D721Med (cell line): ENCODE data around the gene IFT43.
"Not testable (repeated sequence)": the region's sequence is repeated elsewhere in the genome, so short reads cannot be mapped to it uniquely, and the experiment has no call there.

Source experiments
- DNase-seq: peaks from one replicate; pipeline ENCODE4 v3.0.0; 2011; ENCODE audit warnings: low spot score; ENCODE audit not compliant: insufficient read length
- FAIRE-seq: peaks from 2 replicates; lab custom pipeline; 2011; peaks lifted over from hg19 to GRCh38; lab: Jason Lieb, UNC
- TF ChIP-seq, protein P1 (sequence below): IDR thresholded peaks from 2 replicates; pipeline ENCODE4 v1.5.1; 2012; ENCODE audit warnings: mild to moderate bottlenecking, control low read depth; ENCODE audit not compliant: insufficient read depth; ENCODE audit errors: missing control alignments

IFT43 gene

GRCh38 chr14:75996488-75996887 lies 10.9 kb downstream of the IFT43 start:
- DNase-seq, result no peak
- no peak for FAIRE-seq
- TF ChIP-seq, protein P1, sequence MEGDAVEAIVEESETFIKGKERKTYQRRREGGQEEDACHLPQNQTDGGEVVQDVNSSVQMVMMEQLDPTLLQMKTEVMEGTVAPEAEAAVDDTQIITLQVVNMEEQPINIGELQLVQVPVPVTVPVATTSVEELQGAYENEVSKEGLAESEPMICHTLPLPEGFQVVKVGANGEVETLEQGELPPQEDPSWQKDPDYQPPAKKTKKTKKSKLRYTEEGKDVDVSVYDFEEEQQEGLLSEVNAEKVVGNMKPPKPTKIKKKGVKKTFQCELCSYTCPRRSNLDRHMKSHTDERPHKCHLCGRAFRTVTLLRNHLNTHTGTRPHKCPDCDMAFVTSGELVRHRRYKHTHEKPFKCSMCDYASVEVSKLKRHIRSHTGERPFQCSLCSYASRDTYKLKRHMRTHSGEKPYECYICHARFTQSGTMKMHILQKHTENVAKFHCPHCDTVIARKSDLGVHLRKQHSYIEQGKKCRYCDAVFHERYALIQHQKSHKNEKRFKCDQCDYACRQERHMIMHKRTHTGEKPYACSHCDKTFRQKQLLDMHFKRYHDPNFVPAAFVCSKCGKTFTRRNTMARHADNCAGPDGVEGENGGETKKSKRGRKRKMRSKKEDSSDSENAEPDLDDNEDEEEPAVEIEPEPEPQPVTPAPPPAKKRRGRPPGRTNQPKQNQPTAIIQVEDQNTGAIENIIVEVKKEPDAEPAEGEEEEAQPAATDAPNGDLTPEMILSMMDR, result no peak

DNA sequence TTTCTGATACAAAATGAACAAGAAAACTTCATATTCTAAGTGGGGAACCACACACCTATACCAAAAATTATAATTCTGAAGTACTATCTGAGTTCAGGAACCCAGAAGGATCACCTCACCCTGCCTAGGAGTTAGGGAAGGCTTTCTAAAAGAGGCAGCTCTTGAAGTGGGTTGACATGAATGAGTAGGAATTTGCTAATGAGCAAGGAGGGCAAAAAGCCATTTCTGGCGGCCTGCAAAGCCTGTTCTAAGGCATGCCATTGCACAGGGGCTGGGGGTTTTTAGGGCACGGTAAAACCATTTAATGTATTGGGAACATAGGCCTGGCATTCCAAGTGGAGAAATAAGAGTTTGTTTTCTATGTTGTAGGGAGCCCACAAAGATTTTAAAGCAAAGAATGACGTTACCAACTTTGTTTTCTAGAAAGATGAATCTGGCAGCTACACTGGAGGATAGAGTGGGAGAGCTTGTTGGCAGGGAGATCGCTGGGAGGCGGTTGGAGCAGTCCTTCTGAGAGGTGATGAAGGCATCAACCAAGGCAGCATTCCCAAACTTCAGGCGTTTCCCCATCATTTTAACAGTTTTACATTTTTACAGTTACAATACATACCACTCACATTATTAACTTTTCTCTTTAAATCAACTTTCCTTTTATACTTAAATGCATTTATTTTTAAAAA lies 14.1 kb downstream of the IFT43 start:
- DNase-seq, result no peak
- TF ChIP-seq, protein P1, result no peak
- no peak for FAIRE-seq

- FAIRE-seq (no peak), DNase-seq (no peak)
- TF ChIP-seq, protein P1, result no peak
These were observed 16.8 kb downstream of the IFT43 start for GRCh38 chr14:76002383-76002782.

- FAIRE-seq (no peak), DNase-seq (no peak)
- TF ChIP-seq, protein P1, result no peak
These were observed 20.7 kb downstream of the IFT43 start for GRCh38 chr14:76006253-76006652.

GRCh38 chr14:76007379-76007778 lies 21.8 kb downstream of the IFT43 start:
- TF ChIP-seq, protein P1, result no peak
- no peak for FAIRE-seq
- DNase-seq, result no peak

- DNase-seq, result no peak
- FAIRE-seq, result no peak
- TF ChIP-seq, protein P1, result no peak
These were observed 22.3 kb downstream of the IFT43 start for GRCh38 chr14:76007852-76008251.

DNA sequence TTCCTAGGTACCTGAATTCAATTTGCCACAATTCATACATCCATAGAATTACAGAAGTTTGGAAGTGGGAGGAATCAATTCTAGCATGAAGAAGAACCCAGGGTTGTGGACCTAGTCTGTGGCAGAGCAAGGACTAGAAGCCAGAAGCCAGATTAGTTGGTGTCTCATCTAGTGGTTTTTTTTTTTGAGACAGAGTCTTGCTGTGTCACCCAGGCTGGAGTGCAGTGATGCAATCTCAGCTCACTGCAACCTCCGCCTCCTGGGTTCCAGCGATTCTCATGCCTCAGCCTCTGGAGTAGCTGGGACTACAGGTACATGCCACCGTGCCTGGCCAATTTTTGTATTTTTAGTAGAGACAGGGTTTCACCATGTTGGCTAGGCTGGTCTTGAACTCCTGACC lies 24.1 kb downstream of the IFT43 start:
- DNase-seq, FAIRE-seq: not testable (repeated sequence)
